ENCODE data around the gene PRSS50. TPM values are rescaled to one million over a fixed set of nuclear protein-coding genes. Genes with fewer than 3 reads are reported as not detected.
A peak's percentile ranks its signal among the peaks of the same experiment; 100 is the strongest.

The PRSS50 gene
- total RNA-seq, result 1 to 10 TPM in 1 of 4 donors, under 1 TPM in 2, not detected in 1; 0.16 to 1.1 (median 0.81) TPM
- under 1 TPM in 1 of 3 donors, not detected in 2; 0.03 TPM for polyA plus RNA-seq

- whole genome bisulfite sequencing, 2 donors, result 52 to 66% methylated on average over 61 of the region's 61 CpGs
- H3K4me1 ChIP-seq, result no peaks in the 10 kb centered on the region
- H3K36me3 ChIP-seq, result no peaks in the 10 kb centered on the region
- no peak within 1 kb of the TSS for H3K4me3 ChIP-seq
- peak; percentile 54 for DNase-seq
- intact Hi-C loops (cut with DNase I), result no loop called here
- no peak within 1 kb of the TSS for H3K27ac ChIP-seq
- H3K27me3 ChIP-seq, result peaks cover 4 to 24% (median 16%) of the 10 kb centered on the region in 3 donors
- TF ChIP-seq POLR2A (IDR thresholded peaks at IDR 0.05), result no peak
- no peaks in the 10 kb centered on the region for H3K9me3 ChIP-seq
Measured at GRCh38 chr3:46717447-46718231, at the start of gene PRSS50. PRSS50 (minus strand) TSS chr3:46717869; CDS start chr3:46717824, 45 bp downstream.

- no peaks in the 10 kb centered on the region for H3K4me1 ChIP-seq
- no peak for TF ChIP-seq POLR2A (IDR thresholded peaks at IDR 0.05)
- no peak for TF ChIP-seq CTCF (IDR thresholded peaks at IDR 0.05)
- TF ChIP-seq POLR2AphosphoS5 (IDR thresholded peaks at IDR 0.05), result no peak
- no peak for TF ChIP-seq EP300 (IDR thresholded peaks at IDR 0.05)
- no peak for DNase-seq
- H3K27me3 ChIP-seq, result no peaks in the 10 kb centered on the region
- peaks cover 0 to 26% (median 7%) of the 10 kb centered on the region in 4 donors for H3K9me3 ChIP-seq
- H3K27ac ChIP-seq, result no peak overlapping the region
- WGBS, 2 donors, result 84 to 91% methylated on average over 1 of the region's 1 CpG
- H3K4me3 ChIP-seq, result no peak overlapping the region
- intact Hi-C loops (cut with DNase I), result no loop called here
- H3K36me3 ChIP-seq, result no peaks in the 10 kb centered on the region
Measured at GRCh38 chr3:46764206-46764605, 46.5 kb upstream of the PRSS50 start.

- no peak for DNase-seq
- H3K4me3 ChIP-seq, result no peak overlapping the region
- no peaks in the 10 kb centered on the region for H3K4me1 ChIP-seq
- peaks cover 0 to 23% (median 4%) of the 10 kb centered on the region in 4 donors for H3K9me3 ChIP-seq
- no peak for TF ChIP-seq CTCF (IDR thresholded peaks at IDR 0.05)
- no peak for TF ChIP-seq POLR2AphosphoS5 (IDR thresholded peaks at IDR 0.05)
- TF ChIP-seq EP300 (IDR thresholded peaks at IDR 0.05), result no peak
- TF ChIP-seq POLR2A (IDR thresholded peaks at IDR 0.05), result no peak
- no peaks in the 10 kb centered on the region for H3K36me3 ChIP-seq
- intact Hi-C loops (cut with DNase I), result no loop called here
- H3K27ac ChIP-seq, result no peak overlapping the region
- H3K27me3 ChIP-seq, result no peaks in the 10 kb centered on the region
Measured at GRCh38 chr3:46763178-46763577, 45.5 kb upstream of the PRSS50 start.

GRCh38 chr3:46759239-46760167 lies 41.8 kb upstream of the PRSS50 start:
- Histone ChIP-seq H3K4me1 (no peaks in the 10 kb centered on the region), H3K27ac (no peak overlapping the region), H3K27me3 (no peaks in the 10 kb centered on the region), H3K36me3 (no peaks in the 10 kb centered on the region), H3K4me3 (no peak overlapping the region), H3K9me3 (peaks cover 0 to 5% (median 0%) of the 10 kb centered on the region in 4 donors)
- 87 to 91% methylated on average over 5 of the region's 5 CpGs for WGBS, 2 donors
- intact Hi-C loops (cut with DNase I), result no loop called here
- DNase-seq, result no peak
- no peak for TF ChIP-seq EP300 (IDR thresholded peaks at IDR 0.05)
- TF ChIP-seq POLR2AphosphoS5 (IDR thresholded peaks at IDR 0.05), result no peak
- TF ChIP-seq CTCF (IDR thresholded peaks at IDR 0.05), result no peak
- TF ChIP-seq POLR2A (IDR thresholded peaks at IDR 0.05), result no peak

GRCh38 chr3:46756642-46757041 lies 39.0 kb upstream of the PRSS50 start:
- no peak overlapping the region for H3K27ac ChIP-seq
- DNase-seq, result no peak
- intact Hi-C loops (cut with DNase I), result no loop called here
- WGBS, 2 donors, result 89 to 93% methylated on average over 31 of the region's 31 CpGs
- no peaks in the 10 kb centered on the region for H3K27me3 ChIP-seq
- no peaks in the 10 kb centered on the region for H3K36me3 ChIP-seq
- TF ChIP-seq POLR2AphosphoS5 (IDR thresholded peaks at IDR 0.05), result no peak
- no peak for TF ChIP-seq CTCF (IDR thresholded peaks at IDR 0.05)
- TF ChIP-seq EP300 (IDR thresholded peaks at IDR 0.05), result no peak
- no peak for TF ChIP-seq POLR2A (IDR thresholded peaks at IDR 0.05)
- no peaks in the 10 kb centered on the region for H3K4me1 ChIP-seq
- H3K4me3 ChIP-seq, result no peak overlapping the region
- no peaks in the 10 kb centered on the region for H3K9me3 ChIP-seq

All from sigmoid colon (tissue), 7 donors.